PFSK-1 (cell line): Measurements from ENCODE around the gene USP34.

Experiments used
- FOXP2 ChIP-seq: optimal IDR thresholded peaks from 2 replicates; pipeline ENCODE3; 2011; ENCODE audit warnings: borderline replicate concordance, control low read depth, inconsistent platforms; ENCODE audit not compliant: insufficient read depth; ENCODE audit errors: extremely low read length, extremely low read depth
- POLR2AphosphoS5 ChIP-seq: IDR thresholded peaks from 2 replicates; pipeline ENCODE4 v1.6.1; 2012; ENCODE audit warnings: low read depth, mild to moderate bottlenecking, control low read depth, low read length, moderate library complexity
- REST ChIP-seq, 2 experiments: IDR thresholded peaks; 2 replicates each; pipeline versions ENCODE4 v1.6.1 to v1.8.0; 2011 to 2012; ENCODE audit warnings: low read depth in 2 of 2, low read length in 2 of 2, control low read depth in 1 of 2, inconsistent platforms in 1 of 2, mild to moderate bottlenecking in 1 of 2, moderate library complexity in 1 of 2; ENCODE audit not compliant: insufficient read depth in 1 of 2
- SIN3A ChIP-seq: IDR thresholded peaks from 2 replicates; pipeline ENCODE4 v1.6.1; 2012; ENCODE audit warnings: mild to moderate bottlenecking, low read length, moderate library complexity, borderline replicate concordance; ENCODE audit not compliant: insufficient read depth
- TAF1 ChIP-seq: IDR thresholded peaks from 2 replicates; pipeline ENCODE4 v1.6.1; 2012; ENCODE audit warnings: low read length, control low read depth, borderline replicate concordance; ENCODE audit not compliant: insufficient read depth

The USP34 gene

GRCh38 chr2:61167579-61167978 lies 303.3 kb downstream of the USP34 start:
- no peak for TF ChIP-seq REST (IDR thresholded peaks at IDR 0.05; ENCODE audit: insufficient read depth in 1 of 2, low read depth in 2 of 2, low read length in 2 of 2)
- no peak for TF ChIP-seq TAF1
- no peak for TF ChIP-seq FOXP2
- no peak for TF ChIP-seq SIN3A
- no peak for TF ChIP-seq POLR2AphosphoS5

GRCh38 chr2:61165946-61166345 lies 304.9 kb downstream of the USP34 start:
- TF ChIP-seq REST (IDR thresholded peaks at IDR 0.05; ENCODE audit: insufficient read depth in 1 of 2, low read depth in 2 of 2, low read length in 2 of 2) (no peak), SIN3A (no peak), POLR2AphosphoS5 (no peak), FOXP2 (no peak), TAF1 (no peak)

- TF ChIP-seq POLR2AphosphoS5 (no peak), SIN3A (no peak), FOXP2 (no peak), REST (IDR thresholded peaks at IDR 0.05; ENCODE audit: insufficient read depth in 1 of 2, low read depth in 2 of 2, low read length in 2 of 2) (no peak)
Observed at GRCh38 chr2:61162721-61163120, 308.2 kb downstream of the USP34 start.

GRCh38 chr2:61161888-61162287 lies 309.0 kb downstream of the USP34 start, which contains the start of gene C2orf74:
Gene C2orf74 (plus strand): TSS chr2:61162188. CDS start chr2:61162515, 327 bp downstream.
- TF ChIP-seq REST (IDR thresholded peaks at IDR 0.05; ENCODE audit: insufficient read depth in 1 of 2, low read depth in 2 of 2, low read length in 2 of 2) (no peak), FOXP2 (no peak), TAF1 (no peak), POLR2AphosphoS5 (no peak), SIN3A (no peak)

GRCh38 chr2:61158356-61158955 lies 312.4 kb downstream of the USP34 start:
- TF ChIP-seq TAF1 (no peak), SIN3A (no peak), REST (IDR thresholded peaks at IDR 0.05; ENCODE audit: insufficient read depth in 1 of 2, low read depth in 2 of 2, low read length in 2 of 2) (no peak), FOXP2 (no peak), POLR2AphosphoS5 (no peak)
